GM23338 (cell line): ENCODE measurements around the gene TSSC4.
A peak's percentile ranks its signal among the peaks of the same experiment; 100 is the strongest.

Experiments
- TF ChIP-seq, protein P1 (sequence below): IDR thresholded peaks from one replicate; pipeline ENCODE4 v1.6.1; 2018; ENCODE audit warnings: antibody characterized with exemption; ENCODE audit not compliant: unreplicated experiment
- TF ChIP-seq, protein P2 (sequence below), 2 experiments: fragments of 200-600 bp in 1 of 2; sonication (generic) in 1 of 2; conservative IDR thresholded peaks; 2 replicates each; pipeline versions ENCODE4 v1.5.1 to v1.6.1; 2016 to 2017; ENCODE audit warnings: antibody characterized with exemption in 2 of 2, low read depth in 2 of 2, mild to moderate bottlenecking in 2 of 2, moderate library complexity in 1 of 2

DNA sequence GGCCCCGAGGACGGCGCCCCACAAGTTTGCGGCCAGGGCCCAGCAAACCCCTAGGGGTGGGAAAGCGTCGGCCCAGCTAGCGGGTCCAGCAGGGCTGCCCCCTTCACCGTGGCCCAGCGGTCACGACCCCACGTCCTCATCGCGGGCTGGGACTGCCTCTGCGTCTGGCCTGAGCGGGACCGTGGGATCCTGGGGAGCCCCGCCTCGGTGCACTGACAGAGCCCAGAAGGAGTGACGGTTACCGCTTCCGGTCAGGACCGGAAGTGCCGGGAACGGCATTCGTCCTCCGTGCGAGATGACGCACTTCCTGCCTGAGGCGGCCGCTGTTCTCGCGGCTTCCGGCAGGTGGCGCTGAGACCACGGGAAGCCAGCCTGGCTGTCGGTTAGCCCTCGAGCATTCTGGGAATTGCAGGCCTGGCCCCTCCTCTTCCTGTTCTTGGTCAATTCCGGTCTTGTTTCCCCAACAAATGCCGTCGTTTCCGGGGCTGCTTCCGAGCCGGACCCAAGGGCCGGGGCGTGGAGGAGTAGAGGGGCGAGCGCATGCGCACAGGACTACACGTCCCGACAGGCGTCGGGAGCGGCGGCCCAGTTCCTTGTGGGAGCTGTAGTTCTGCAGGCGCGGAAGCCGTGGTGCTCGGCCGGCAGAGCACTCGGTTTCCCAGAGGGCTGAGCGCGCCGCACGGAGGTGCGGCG, at the start of gene TSSC4:
- TF ChIP-seq, protein P1, sequence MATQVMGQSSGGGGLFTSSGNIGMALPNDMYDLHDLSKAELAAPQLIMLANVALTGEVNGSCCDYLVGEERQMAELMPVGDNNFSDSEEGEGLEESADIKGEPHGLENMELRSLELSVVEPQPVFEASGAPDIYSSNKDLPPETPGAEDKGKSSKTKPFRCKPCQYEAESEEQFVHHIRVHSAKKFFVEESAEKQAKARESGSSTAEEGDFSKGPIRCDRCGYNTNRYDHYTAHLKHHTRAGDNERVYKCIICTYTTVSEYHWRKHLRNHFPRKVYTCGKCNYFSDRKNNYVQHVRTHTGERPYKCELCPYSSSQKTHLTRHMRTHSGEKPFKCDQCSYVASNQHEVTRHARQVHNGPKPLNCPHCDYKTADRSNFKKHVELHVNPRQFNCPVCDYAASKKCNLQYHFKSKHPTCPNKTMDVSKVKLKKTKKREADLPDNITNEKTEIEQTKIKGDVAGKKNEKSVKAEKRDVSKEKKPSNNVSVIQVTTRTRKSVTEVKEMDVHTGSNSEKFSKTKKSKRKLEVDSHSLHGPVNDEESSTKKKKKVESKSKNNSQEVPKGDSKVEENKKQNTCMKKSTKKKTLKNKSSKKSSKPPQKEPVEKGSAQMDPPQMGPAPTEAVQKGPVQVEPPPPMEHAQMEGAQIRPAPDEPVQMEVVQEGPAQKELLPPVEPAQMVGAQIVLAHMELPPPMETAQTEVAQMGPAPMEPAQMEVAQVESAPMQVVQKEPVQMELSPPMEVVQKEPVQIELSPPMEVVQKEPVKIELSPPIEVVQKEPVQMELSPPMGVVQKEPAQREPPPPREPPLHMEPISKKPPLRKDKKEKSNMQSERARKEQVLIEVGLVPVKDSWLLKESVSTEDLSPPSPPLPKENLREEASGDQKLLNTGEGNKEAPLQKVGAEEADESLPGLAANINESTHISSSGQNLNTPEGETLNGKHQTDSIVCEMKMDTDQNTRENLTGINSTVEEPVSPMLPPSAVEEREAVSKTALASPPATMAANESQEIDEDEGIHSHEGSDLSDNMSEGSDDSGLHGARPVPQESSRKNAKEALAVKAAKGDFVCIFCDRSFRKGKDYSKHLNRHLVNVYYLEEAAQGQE = no peak
- TF ChIP-seq, protein P2, sequence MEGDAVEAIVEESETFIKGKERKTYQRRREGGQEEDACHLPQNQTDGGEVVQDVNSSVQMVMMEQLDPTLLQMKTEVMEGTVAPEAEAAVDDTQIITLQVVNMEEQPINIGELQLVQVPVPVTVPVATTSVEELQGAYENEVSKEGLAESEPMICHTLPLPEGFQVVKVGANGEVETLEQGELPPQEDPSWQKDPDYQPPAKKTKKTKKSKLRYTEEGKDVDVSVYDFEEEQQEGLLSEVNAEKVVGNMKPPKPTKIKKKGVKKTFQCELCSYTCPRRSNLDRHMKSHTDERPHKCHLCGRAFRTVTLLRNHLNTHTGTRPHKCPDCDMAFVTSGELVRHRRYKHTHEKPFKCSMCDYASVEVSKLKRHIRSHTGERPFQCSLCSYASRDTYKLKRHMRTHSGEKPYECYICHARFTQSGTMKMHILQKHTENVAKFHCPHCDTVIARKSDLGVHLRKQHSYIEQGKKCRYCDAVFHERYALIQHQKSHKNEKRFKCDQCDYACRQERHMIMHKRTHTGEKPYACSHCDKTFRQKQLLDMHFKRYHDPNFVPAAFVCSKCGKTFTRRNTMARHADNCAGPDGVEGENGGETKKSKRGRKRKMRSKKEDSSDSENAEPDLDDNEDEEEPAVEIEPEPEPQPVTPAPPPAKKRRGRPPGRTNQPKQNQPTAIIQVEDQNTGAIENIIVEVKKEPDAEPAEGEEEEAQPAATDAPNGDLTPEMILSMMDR (conservative IDR thresholded peaks at IDR 0.05; ENCODE audit: low read depth in 2 of 2) = peak; percentile 81 to 99
